IPS DF 19.7 (cell line): Measurements from ENCODE around the gene SLC9A1.
"Not testable (repeated sequence)": the region's sequence is repeated elsewhere in the genome, so short reads cannot be mapped to it uniquely, and the experiment has no call there.

ENCODE experiments used
- DNase-seq: peaks from one replicate; pipeline ENCODE4 v3.0.0-alpha.2; 2013; ENCODE audit warnings: low read depth, low spot score

Gene SLC9A1

DNA sequence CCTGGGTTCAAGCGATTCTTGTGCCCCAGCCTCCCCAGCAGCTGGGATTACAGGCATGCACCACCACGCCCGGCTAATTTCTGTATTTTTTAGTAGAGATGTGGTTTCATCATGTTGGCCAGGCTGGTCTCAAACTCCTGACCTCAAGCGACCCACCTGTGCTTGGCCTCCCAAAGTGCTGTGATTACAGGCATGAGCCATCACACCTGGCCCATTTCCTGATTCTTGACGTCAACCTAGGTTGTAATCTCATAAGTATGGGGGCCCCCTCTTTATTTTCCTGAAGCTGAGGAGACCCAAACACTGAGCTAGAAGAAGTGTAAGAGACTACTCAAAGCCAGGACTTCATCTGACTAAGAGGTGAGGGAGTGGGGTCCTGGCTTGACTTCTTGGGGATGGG lies 21.8 kb downstream of the SLC9A1 start:
- no peak for DNase-seq

- no peak for DNase-seq
These were observed 22.3 kb downstream of the SLC9A1 start for GRCh38 chr1:27132624-27133023.

- DNase-seq, result no peak
These were observed 22.8 kb downstream of the SLC9A1 start for GRCh38 chr1:27132147-27132546.

- no peak for DNase-seq
These were observed 24.1 kb downstream of the SLC9A1 start for GRCh38 chr1:27130798-27131197.

- DNase-seq, result no peak
These were observed 25.7 kb downstream of the SLC9A1 start for GRCh38 chr1:27129225-27129624.

DNA sequence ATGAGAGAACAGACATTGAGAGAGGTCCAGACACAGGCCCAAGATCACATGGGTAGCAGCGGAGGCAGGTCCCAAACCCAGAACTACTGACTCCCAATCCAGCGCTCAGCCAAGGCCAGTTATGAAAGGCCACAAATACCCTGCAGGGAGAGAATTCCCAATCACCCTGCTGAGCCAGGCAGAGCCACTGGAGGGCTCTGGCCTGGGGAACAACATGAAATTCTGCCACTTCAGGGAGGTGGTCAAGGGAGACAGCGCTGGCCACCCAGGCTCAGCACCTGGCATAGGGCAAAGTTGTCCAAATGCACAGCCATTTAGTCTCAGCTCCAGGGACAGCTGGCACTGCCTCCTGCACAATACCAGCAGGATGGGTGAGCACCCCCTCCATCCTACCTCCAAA lies 27.5 kb downstream of the SLC9A1 start:
- DNase-seq, result no peak

- DNase-seq, result no peak
These were observed 28.5 kb downstream of the SLC9A1 start for GRCh38 chr1:27126391-27126790.

GRCh38 chr1:27125125-27125524 lies 29.8 kb downstream of the SLC9A1 start:
- DNase-seq, result not testable (repeated sequence)

DNA sequence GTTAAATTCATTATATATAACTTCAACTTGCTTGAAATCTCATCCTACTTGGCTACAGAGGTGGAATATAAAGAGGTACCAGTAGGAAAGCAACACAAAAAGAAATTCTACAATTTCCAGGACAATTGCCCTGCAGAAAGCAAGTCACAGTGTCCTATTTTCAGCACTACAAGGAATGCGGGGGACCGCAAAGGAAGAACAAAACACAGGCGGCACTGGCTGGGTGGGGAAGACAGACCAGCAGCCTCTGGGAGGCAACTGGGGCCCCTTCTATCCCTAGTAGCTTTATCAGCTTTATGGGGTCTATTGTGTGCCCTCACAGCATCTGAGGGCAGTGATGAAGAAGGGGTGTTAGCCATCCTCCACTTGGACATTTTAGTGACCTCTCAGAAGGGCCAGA lies 30.5 kb downstream of the SLC9A1 start:
- DNase-seq, result no peak

DNA sequence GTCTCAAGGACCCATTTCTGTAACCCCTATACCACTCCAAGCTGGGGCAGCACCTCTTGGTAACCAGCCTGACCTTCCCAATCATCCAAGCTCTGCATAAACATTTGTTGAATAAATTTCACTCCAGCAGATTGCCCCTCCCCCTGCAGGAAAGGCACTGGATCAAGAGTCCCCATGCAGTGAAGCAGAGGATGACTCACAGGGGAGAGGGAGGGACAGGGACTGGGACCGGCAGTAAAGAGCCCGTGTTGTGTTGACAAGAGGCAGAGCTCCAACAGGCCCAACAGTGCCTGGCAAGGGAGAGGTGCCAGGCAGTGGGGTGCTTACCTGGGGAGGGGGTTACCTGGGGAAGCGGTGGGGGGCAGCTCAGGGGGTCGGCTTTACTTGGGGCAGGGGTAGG lies 32.3 kb downstream of the SLC9A1 start:
- DNase-seq, result no peak

DNA sequence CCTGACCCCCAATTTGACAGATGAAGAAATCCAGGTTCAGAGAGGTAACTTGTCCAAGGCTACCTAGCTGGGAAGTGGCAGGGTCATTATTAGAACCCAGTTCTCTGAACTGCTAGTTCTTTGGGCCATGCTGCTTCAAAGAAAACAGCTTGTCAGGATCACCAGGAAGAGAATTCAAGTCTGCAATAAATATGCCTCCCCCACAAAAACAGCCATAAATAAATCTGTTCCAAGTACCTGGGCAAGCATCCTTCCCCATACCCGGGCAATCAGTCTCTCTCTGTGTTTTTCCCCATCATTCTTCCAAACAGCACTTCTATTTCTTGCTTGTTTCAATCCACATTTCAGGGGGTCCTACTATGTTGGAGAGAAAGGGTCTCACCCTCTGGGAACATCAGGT lies 34.1 kb downstream of the SLC9A1 start:
- DNase-seq, result no peak

DNA sequence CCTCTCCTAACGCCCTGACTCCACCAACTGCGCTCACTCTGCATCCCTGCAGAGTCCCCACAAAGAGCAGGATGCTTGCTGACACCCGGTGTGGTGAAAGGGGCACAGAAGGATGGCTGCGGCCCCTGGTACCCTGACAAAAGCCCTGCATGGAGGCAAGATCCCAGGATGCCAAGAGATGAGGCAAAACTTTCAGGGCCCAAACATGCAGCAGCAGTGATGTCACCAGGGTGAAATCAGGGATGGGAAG lies 36.6 kb downstream of the SLC9A1 start:
- no peak for DNase-seq

DNA sequence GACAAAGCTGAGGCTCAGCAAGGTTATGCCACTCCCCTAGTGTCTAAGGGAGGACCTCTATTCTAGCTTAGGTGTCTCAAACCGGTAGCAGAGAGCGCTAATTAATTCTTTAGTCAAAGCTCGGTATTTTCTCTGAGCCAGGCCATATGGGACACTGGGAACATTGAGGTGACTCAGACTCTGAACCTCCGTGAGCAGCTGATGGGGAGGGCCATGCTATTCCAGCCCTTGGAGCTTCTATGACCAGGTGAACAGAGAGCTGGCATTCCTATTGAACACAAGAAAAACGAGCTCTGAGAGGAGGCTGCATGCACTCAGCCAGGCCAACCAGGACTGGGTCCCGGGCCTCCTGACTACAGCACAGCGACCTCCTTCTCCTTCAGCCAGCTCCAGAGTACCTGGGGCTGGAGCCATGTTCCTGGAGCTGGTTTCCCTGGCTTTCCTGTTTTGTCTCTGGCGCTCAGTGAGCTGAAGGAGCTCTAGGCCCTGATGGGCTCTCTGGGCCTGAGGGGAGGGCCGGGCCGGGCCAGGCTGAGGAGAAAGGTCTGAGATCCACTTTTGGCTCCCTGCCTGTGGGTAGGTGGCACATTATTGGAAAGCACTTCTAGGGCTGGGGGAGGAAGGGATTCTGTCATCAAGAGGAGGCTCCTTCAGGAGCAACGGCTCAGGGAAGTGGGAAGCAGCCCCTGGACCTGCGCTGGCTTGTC lies 37.0 kb downstream of the SLC9A1 start:
- no peak for DNase-seq

- no peak for DNase-seq
These were observed 38.2 kb downstream of the SLC9A1 start for GRCh38 chr1:27116697-27117096.

DNA sequence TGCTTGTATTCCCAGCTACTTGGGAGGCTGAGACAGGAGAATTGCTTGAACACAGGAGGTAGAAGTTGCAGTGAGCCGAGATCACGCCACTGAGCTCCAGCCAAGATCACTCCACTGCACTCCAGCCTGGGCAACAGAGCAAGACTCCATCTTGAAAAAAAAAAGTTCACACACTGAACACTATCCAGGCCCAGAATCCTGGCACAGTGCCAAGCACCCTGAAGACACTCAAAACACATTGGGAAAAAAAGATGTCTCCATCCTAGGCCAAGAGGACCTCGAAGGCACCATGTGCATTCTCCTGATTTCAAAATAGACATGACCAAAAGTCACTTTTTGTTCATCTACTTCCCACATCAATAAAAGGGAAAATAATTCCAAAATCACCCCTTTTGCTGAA lies 38.7 kb downstream of the SLC9A1 start:
- DNase-seq, result no peak

GRCh38 chr1:27114546-27114945 lies 40.4 kb downstream of the SLC9A1 start:
- DNase-seq, result no peak

GRCh38 chr1:27113861-27114260 lies 41.1 kb downstream of the SLC9A1 start:
- DNase-seq, result no peak

DNA sequence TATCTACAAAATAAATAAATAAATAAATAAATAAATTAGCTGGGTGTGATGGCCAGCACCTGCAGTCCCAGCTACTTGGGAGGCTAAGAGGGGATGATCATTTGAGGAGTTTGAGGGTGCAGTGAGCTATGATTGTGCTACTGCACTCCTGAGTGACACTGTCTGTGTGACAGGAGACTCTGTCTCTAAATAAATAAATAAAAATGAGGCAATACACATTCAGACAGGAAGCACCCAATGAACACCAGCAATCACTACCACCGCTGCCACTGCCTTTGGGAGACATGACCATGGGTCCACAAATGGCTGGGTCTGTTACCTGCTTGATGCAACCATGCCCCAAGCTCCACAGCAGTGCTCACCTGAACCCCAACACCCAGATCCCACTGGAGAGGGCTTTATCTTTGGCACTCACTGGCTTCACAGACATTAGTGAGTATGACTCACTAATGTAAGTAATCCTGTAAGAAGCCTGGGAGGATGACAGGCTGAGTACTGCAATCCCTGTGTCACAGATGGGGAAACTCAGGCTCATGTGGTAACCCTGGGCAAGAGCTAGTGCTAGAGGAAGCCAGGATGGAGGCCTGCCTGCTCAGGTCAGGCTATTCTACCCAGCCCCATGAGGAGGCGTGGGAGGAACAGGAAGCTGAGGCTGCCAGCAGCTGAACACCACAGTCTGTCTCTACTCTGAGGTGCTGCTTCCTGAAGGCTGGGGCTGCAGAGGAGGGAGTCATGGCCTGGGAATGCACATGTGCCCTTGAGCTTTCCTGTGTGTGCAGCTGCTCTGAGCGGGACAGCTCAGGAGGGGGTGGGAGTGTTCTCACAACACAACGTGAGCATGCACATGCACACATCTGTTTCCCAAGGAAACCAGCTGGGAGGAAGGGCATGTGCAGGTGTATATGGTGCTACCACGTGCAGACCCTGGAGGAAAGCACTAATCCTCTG lies 43.0 kb downstream of the SLC9A1 start:
- no peak for DNase-seq

- no peak for DNase-seq
These were observed 45.7 kb downstream of the SLC9A1 start for GRCh38 chr1:27109103-27109822.

GRCh38 chr1:27108588-27108987 lies 46.3 kb downstream of the SLC9A1 start:
- no peak for DNase-seq

DNA sequence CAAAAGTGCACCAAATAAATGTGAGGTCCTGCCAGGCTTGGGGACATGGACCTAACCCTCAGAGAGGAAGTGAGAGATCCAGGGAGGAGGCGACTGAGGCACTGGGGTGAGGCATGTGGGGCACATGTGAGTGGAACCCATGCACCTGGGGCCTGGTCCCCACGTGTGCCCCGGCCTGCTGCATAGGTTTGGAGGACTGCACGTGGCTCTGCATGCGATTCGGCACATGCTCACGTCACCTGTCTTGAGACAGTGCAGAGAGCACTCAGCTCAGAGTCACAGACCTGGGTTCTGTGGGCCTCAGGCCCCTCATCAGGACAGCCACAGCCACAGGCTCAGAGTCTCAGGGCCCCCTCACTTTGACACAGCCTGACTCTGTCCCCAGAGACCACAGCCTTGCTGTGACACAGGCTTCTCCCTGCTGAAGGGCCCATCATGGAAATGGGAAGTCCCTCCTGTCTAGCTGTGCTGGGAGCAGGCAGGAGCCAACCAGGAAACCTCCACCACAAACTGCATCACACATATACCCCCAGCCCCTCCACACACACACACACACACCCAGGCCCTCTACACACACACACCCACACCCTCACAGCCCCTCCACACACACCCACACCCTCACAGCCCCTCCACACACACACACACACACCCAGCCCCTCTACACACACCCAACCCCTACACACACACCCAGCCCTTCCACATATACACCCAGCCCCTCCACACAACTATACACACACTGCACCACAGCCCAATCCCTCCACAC lies 48.2 kb downstream of the SLC9A1 start:
- no peak for DNase-seq

DNA sequence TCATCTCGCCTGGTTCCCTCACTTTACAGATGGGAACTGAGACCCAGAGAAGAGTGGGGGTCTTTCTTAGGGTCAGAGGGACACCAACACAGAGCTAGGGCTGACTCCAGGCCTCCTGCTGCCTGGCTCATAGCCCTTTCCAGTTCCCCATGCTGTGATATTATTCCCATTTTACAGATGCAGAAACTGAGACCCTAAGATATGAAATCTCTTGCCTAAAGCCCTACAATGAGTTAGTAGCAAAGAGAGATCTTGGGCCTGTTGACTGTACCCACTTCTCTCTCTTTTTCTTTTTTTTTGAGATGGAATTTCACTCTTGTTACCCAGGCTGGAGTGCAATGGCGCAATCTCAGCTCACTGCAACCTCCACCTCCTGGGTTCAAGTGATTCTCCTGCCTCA lies 49.9 kb downstream of the SLC9A1 start:
- no peak for DNase-seq
